ENCODE data around the gene CRAT.

Gene CRAT

DNA sequence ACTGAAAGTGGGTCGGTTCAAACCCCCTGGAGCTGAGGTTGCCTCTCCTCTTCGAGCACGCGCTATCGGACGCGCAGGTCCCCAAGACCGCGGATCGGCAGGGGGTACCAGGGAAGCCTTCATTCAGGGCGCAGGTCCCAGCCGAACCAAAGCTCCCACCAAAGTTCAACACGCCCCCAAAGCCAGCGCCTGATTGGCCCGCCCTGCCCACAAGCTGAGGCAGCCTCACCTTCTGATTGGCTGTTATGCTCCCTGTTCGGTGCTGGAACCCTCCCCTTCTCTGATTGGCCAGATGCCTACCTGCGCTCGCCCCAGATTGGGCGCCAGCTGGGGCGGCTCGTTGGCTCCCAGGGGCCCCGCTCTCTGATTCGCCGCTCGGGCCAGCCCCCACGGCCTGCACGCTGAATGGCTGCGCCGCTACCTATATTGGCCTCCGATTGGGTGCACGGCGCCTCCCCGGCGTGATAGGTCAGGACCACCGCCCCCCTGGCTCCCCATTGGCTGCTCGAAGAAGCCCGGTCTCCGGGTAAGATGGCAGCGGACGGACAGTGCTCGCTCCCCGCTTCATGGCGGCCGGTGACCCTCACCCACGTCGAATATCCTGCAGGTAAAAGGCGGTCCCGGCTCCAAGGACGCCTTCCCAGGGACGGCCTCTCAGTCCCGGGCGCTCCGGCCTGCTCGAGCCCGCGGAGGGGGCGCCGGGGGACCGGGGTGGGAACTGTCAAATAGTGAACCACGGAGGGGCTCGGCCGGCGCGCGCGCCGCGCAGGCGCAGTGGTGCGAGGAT, 29.8 kb downstream of the CRAT start, which contains the start of gene DOLPP1:
Gene DOLPP1, plus strand, starts transcription at position 511 of the 787 bp plus-strand sequence. Its CDS starts 21 bp downstream, at position 532.
- DNase-seq, result peak; percentile 100

GRCh38 chr9:129080298-129080600, 30.3 kb downstream of the CRAT start:
- DNase-seq, result no peak

- no peak for DNase-seq
Observed at GRCh38 chr9:129079829-129080228, 30.8 kb downstream of the CRAT start.

DNA sequence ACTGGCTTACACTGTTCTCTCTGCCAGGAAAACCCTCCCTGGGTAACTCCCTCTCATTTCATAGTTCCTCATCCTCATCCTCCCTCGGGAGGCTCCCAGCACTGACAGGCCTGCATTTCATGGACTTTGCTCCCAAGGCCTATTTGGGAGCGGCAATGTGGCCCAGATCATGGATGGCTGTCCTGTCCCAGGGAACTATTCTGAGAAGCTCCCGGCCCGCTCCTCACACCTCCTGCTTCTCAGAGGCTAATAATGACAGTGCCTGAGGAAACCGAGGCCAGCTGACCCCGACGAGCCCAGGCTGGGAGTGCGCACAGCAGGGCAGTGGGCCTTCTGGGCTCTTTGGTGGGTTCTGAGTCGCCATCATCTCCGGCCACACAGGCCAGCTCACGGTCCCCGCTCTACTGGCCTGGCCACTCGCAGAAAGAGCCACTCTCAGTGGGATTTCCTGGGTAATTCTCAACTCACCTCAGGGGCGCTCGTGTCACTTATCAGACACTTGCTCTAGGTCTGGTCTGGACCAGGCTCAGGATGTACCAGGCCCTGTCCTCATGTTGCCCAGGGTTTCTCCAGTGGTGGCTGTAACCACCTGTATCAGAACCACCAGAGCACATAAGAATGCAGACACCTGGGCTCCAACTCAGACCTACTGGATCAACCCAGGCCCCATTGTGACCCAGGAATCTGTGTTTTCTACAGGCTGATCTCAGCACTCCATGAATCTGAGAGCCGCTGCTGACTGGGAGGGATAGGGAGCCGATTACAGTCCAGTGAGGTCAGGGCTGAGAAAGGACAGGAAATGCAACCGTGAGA, 31.7 kb downstream of the CRAT start:
- no peak for DNase-seq

DNA sequence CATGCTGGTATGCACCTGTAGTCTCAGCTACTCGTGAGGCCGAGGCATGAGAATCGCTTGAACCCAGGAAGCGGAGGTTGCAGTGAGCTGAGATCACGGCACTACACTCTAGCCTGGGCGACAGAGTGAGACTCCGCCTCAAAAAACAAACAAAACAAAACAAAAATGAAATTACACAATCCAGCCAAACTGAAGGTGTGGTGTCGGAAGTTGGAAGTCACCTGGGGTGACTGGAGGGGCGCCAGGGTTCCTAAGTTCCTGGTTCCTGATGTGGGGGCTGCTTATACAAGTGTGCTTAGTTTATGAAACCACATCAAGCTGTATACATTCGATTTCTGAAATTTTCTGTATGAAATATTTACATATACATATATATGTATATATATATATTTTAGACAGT, 33.4 kb downstream of the CRAT start:
- DNase-seq, result no peak

DNA sequence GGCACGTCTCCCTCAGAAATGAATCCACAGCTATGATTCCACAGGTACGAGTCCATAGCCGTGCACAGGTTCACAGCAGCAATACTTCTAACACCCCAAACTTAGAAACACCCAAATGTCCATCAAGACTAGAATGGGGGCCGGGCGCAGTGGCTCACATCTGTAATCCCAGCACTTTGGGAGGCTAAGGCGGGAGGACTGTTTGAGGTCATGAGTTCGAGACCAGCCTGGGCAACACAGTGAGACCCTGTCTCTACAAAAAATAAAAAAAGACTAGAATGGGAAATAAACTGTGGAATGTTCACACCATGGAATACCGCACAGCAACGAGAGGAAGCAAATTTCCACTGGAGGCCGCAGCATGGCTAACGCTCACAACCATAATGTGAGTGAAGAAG, 34.0 kb downstream of the CRAT start:
- DNase-seq, result no peak

DNA sequence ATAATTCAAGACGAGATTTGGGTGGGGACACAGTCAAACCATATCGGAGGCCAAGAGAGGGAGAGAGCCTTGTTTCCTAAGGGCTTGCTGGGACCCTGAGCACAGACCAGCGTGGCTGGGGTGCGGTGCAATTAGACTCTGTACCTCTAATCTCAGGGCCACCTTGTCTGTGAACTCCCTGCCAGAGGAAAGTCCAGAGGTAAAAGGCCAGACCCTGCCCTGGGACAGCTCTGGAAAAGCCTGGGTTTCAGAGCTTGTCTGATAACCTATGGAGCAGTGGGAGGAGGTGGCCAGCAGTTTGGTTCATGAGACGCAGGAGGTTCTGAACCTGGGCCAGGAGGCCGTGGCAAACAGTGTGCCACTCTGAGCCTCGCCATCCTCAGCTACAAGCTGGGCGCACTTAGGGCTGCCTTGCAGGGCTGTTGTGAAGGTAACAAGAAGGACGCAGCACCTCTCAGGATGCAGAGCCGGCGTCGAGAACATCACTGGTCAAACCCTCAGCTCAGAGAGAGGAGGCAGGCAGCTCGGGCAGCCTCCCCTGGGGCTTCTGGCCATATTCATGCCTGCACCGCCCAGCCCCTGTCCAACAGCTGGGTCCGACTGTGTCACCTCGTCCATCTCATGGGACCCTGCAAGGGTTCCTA, 34.5 kb downstream of the CRAT start:
- no peak for DNase-seq

GRCh38 chr9:129074106-129074505, 36.5 kb downstream of the CRAT start:
- DNase-seq, result no peak

GRCh38 chr9:129073404-129073803, 37.2 kb downstream of the CRAT start:
- DNase-seq, result no peak

GRCh38 chr9:129072171-129072570, 38.4 kb downstream of the CRAT start:
- no peak for DNase-seq

DNA sequence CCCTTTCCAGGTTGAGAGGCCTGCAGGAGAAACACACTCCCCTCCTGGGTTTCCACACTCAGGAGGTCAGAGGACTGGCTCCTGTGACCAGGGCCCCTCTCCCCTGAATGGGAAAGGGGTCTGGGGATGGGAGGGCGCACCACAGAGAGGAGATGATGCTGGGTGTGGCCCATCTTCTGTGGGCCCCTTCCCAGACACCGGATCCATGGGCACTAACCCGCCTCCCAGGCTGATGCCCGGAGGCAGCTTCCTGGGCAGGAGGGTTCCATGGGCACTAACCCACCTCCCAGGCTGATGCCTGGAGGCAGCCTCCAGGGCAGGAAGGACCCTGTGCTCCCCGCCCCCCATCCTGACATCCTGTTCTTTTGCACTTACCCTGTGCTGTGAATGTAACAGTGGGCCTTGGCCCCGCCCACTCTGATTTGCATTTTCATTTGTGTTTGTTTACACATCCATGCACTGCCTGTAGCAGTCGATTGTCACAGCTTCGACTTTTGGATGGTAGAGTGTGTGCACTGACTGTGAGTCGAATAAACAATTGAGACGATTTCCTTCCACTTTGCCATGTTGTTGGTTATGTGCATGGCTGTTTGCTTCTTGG, 39.0 kb downstream of the CRAT start:
- no peak for DNase-seq

DNA sequence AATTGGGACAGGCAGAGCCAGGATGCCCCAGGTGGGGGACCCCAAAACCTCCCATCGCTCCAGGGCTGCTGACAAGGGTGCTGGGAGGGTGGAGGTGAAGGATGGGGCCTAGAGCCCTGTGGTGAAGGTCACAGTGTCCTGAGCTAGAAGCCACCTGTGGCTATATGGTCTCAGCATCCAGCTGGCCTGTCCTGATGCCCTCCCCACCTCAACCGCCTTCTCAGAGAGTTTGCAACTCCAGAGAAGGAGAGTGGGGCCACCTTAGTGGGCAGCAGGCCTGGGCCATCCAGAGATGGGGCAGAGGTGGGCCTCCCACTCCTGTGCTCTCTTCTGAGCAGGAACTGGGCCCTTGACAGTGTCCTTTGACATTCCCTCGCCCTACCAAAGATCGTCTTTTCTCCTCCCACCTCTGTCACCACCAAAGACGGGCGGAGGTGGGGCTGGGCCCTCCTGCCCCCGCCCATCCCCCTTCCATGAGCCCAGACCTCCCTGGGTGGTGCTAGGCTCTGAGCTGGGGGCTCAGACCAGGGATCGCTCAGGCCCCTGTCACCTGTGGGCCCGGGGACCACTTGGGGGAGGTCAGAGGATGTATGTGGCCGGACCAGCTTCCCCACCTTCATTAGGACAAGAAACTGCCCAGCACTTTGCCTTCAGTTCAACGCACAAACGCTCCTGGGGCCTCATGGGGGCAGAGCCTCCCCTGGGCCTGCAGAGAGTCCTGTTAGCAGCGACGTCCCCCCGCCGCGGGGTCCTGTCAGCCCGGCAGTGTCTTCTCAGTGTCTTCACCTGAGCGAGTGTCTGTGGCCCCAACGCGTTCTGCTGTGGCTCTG, 39.7 kb downstream of the CRAT start:
- DNase-seq, result no peak

- no peak for DNase-seq
Observed at GRCh38 chr9:129069862-129070641, 40.5 kb downstream of the CRAT start.

GRCh38 chr9:129068990-129069861, 41.4 kb downstream of the CRAT start:
- peak; percentile 79 for DNase-seq

DNA sequence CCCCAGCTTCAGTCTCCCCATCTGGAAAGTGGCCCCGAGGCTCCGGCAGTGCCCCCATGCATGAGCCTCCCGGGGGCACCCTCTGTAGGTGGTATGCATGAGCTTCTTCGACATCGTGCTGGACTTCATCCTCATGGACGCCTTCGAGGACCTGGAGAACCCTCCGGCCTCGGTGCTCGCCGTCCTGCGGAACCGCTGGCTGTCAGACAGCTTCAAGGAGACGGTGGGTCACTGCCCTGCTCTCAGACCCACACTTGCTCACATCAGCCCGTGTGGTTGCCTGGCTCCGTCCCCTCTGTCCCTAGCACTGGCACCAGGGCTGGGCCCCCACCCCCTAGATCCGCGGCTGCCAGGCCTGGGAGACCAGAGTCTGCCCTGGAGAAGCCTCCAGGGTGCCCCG, 42.5 kb downstream of the CRAT start:
- DNase-seq, result no peak

- DNase-seq, result no peak
Observed at GRCh38 chr9:129064499-129064908, 46.1 kb downstream of the CRAT start.

DNA sequence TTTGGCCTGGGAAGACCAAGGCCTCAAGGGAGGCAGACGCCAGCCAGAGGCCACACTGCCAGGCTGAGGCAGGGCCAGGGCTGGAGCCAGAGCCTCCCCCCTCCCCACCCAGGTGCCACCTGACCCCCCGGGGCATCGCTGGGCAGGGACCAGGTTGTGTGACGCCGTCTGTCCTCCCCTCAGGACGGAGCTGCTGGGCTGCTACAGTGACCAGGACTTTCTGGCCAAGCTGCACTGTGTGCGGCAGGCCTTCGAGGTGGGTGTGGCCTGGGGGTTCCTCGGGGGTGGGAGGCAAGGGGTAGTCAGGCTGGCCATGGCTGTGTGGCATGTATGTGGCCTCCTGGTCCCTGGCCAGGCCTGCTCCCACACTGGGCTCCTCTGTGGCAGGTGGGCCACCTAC, 47.5 kb downstream of the CRAT start:
- no peak for DNase-seq

GRCh38 chr9:129060991-129061390, 49.6 kb downstream of the CRAT start:
- no peak for DNase-seq

GRCh38 chr9:129059796-129060785, 50.5 kb downstream of the CRAT start:
- no peak for DNase-seq

All from CD4-positive, alpha-beta T cell treated with Interleukin-15 for 1 hour (primary cell).